HG03565 (cell line): Measurements from ENCODE around the gene IGF2.

Experiments used
- ATAC-seq: cut with Tn5 transposase; IDR thresholded peaks from one replicate; pipeline ENCODE4 v1.9.1; 2021; ENCODE audit warnings: mild to moderate bottlenecking, moderate library complexity; ENCODE audit not compliant: unreplicated experiment

Gene IGF2

DNA sequence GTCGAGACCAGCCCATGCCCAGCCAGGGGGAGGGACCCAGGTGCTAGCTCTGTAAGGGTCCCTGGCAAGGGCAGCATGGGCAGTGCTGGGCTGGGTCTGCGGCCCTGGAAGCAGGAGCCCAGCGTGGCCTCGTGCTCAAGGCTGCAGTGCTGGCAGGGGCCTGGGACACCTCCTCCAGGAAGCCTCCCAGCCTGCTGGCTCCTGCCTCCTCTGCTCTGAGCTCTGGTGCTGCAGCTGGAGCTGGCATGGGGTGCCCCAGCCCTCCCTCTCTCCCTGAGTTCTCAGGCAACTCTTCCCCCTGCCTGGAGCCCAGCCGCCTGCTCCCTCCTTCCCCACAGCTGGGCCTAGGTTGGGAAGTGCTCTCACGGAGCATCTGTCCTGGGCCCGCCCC lies 15.0 kb upstream of the IGF2 start:
- no peak for ATAC-seq

DNA sequence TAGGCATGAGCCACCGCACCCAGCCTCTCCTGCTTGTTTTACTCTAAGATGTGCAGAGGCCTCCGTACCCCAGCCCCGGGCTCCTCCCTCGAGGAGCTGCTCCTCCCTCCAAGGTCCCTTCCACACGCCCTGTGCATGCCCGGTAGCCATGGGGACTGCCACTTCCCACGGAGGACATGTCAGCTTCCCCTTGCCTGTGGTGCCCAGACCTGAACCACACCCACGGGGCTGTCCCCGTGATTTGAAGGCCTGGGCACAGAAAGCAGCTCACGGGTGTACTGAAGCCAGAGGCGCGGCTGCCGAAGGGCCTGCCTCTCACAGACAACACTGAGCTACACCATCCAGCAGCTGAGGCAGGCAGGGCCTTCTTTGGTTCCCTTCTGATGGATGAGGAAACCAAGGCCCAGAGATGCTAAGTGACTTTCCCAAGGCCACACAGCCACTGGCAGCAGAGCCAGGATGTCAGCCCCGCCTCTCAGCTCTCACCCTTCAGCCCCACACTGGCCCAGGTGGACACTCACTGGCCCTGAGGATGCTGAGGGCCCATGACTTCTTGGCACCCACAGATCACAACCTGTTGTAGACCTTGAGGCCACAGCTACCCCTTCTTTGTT lies 14.5 kb upstream of the IGF2 start:
- ATAC-seq: no peak

DNA sequence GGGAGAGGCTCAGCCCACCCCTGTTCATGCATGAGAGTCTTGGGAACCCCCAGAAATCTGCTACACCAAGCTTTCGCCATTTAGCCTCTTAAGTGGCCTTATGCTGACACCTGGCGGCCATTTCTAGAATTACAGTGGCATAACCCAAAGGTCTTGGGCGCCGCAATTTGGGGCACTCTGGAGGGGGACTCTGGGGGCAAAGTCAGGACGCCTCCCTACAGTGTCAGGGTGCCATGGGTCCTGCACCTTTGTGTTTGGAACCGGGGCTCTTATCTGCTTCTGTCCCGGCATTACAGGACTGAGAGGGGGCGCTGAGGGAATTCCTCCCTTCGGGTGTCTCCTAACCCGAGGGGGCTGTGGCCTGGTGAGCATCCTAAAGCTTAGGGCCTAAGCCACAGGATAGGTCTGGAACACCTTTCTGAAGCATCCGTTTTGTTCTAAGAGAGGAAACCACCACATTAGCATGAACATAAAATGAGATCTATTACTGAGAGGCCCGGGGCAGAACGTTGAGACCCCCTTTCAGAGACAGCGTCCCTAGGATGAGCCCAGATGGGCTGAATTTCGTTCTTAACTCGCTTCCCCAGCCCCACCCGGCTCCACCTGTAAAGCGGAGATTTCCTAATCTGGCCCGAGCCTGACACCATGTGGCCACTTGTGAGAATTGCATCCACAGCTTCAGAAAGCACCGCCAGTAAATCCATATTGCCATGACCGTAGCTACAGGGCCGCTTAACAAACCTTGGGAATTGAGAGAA lies 12.5 kb upstream of the IGF2 start:
- no peak for ATAC-seq

DNA sequence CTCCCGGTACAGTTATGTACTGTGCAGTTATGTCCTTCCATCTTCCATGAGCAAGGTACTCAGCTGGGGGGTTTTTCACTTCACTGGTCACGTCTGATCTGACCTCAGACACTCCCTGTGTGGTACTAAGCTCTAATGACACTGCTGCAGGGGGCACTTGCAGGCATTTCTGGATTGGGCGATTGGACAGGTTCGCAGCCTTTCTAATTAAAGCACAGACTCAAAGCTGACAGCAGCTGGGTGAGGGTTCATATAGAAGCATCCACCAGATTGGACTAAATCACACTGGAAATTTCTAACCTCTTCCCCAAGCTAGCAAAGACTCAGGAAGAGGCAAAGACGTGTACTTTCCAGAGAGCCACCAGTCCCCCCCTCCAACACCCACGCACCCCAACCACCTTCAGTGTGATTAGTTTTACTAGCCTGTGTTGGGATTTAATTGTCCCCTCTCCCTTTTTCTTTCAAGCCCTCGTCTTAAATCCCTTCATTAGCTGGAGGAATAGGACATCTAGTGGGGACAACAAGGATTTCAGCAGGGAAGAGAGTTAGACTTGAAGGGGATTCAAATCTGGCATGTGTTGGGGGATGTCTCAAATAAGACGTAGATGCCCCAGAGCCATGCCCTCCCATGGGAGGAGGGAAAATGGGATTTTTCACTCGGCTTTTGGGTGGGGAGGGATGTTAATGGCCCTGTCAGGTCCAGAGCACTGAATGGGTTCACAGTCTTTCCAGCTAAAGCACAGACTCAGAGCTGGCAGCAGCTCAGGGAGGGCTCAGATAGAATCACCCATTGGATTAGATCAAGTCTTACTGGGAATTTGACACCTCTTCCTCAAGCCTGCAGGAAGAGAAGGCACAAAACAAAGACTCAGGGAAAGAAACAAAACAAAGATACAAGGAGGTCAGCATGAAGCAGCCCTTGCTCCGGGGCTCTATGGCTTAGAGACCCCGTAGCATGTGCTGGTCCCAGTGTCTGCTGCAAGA lies 11.0 kb upstream of the IGF2 start:
- ATAC-seq: no peak

DNA sequence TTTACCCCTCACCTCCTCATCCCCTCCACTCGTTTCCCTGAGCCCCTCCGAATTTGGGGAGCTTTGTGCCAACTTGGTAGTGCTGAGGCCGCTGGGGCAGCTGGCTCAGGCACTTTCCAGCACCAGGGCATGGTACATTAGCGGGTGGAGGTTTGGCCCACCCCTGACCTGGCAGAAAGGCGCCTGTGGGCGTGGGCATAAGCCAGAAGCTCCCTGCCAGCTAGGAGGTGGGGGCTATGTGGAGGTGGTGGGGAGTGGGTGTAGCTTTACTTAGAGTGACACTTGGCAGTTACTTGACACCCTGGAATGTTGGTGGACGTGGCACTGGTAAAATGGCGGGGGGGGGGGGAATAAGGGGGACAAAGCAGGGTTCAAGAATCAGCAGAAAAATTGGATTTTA lies 10.3 kb upstream of the IGF2 start:
- ATAC-seq: no peak

DNA sequence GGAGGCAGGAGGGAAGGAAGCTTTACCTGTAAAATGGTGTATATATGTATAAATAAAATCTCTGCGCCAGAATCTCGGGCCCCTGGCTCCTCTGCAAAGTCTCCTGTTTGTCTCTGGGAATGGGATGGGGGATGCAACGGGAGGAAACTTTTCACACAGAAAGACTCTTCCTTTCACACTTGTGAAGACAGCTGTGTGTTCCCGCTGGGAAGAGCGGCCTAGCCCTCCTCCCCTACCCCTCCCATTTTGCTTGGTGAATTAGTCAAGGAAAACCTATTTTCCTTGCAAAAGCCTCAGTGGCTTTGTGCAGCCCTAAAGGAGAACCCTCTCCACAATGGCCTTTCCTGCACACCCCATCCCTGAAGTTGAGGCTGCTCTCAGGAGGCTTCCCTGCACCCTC lies 9.4 kb upstream of the IGF2 start:
- no peak for ATAC-seq

DNA sequence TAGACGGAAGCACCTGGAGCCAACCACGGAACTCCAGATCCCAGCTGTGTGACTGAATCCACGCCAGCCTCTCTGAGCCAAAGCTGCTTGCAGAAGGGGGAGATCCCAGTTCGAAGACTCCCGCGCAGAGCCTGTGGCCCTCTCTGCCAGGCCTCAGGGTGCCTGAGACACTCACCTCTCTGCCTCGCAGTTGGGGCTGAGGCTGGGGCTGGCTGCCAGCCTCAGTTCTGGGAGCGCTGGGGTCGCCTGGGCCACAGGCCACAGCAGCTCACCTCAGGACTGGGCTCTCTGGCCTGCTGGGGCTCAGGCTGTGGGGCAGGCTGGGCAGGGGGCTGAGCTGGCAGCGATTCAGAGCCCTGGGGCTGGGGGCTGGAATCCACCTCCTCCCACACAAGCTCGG lies 8.2 kb upstream of the IGF2 start:
- no peak for ATAC-seq

DNA sequence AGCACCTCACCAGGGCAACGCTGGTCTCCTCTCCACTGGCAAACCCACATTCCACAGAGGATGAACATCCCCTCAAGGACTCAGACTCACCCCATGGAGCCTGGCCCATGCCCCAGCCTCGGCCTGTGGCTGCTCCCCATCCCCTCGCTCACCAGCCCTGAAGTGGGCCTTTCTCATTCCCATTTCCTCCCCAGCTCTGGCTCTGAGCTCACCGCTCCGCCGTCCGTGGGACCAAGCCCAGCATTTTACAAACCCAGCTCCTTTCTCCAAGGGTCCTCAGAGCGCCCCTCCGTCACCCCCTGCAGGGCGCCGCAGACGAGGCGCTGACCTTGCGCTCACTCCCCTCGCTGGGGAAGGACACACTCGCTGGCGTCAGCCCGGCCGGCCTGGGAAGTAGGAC lies 6.9 kb upstream of the IGF2 start:
- no peak for ATAC-seq

DNA sequence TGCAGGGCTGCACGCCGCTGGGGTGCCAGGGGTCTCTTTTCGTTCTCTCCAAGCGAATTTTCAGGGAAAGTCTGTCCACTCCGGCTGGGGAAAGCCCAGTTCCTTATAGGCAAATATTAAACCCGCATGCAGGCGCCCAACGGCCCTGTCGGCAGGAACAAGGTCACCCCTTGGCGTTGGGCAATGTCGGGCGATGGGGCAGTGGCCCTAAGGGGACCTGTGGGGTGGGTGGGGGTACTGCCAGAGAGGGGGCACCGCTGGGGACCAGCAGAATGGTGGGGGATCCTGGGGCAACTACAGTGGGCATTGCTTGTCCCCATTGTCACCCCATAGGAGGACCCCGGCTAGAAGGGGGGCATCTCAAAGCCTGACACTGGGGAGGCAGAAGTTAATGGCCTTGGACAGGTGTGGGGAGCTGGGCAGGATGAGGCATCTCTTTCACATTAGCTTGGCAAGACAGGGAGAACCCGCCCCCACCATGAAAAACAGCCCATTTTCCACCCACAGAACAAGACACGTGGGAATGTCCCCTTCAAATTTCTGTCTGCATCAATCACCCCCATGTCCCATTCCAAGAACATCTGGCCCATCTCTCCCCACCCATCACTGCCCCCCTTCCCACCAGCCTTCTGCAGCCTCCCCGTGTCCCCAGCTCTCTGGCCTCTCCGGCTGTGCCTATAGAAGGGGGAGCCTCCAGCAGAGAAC lies 5.5 kb upstream of the IGF2 start:
- ATAC-seq: no peak

DNA sequence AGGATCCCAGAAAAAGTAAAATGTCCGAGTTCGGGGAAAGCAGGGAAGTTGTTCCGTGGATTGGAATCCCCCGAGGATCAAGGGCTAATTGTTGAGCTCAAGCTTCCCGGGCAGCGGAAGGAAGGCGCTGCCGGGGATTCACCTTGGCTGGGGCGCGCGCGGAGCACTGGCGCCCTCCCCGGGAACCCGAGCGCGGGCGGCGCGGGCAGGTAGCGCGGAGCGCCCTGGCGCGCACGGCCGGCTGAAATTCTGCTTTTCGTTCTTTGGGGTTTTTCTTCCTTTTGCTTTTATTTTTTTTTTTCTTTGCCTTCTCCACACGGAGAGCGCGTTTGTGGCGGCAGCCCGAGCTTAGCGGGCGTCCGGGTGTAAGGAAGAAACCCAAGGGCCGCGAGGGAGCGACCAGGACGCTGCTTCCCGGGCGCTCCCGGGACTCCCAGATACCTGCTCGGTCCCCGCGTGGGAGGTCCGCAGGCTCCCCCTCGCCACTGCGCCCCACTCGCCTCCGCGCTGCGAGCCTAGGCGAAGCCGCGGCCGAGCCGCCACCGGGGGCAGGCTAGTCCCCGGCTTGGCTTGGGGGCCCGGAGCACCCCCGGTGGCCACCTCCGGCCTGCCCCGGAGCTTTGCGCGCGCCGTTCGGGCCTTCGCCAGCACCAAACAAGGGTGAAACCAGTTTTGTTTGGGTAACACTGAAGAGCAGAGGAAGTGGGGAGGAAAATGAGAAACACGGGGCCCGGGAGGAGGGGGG lies 4.8 kb upstream of the IGF2 start:
- ATAC-seq: no peak

DNA sequence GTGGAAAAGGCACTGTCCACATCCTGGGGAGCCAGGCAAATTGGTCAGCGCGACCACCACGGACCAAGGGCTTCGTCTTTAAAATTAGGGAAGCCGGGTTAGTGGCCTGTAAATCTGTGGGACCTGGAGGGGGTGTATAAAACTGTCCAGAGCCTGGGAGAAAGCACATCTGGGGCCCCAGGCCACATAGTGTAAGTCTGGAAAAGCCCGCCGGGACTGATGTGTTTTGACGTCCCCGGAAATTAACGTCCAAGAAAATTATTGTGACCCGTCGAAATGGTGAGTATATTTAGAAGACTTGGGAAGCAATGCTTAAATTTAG lies 4.2 kb upstream of the IGF2 start:
- no peak for ATAC-seq

DNA sequence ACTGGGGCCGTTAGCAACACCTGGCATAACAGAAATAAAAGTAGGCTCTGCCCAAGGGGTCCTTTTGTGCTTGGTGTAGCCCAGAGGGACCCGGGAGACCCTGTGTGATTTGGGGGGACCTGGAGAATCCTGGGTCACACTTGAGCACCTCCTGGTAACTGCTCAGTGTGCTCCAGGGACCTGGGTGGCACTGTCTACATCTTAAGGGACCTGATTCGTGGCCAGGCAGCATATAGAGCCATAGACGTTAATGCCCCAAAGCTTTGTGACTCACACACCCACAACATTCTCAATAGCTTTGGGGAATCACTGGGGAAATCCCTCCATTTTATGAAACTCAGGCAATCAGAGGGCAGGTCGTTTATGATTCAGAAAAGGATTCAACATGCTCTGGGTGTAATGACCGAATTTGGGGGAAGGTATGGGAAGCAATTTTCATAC lies 3.6 kb upstream of the IGF2 start:
- ATAC-seq: no peak

DNA sequence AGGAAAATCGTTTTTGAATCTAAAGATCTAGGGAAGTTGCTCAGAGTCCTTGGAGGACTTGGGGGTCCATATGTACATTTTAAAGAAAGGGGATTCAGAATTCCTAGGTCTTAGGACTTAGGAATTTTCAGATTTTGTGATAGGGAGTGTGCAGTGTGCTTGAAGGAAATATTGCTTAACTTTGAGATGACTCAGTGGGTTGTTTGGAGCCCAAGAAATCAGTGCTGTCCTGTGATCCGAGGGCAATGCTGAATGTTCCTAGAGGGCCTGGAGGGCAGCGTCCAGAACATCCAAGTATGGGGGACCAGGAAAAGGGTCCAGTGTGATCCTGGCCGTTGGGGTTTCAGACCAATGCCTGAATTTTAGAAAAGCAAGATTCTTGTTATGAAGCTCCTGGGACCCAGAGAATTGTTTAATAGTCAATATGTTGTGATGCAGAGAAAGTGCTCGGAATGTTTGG lies 3.1 kb upstream of the IGF2 start:
- ATAC-seq: no peak

DNA sequence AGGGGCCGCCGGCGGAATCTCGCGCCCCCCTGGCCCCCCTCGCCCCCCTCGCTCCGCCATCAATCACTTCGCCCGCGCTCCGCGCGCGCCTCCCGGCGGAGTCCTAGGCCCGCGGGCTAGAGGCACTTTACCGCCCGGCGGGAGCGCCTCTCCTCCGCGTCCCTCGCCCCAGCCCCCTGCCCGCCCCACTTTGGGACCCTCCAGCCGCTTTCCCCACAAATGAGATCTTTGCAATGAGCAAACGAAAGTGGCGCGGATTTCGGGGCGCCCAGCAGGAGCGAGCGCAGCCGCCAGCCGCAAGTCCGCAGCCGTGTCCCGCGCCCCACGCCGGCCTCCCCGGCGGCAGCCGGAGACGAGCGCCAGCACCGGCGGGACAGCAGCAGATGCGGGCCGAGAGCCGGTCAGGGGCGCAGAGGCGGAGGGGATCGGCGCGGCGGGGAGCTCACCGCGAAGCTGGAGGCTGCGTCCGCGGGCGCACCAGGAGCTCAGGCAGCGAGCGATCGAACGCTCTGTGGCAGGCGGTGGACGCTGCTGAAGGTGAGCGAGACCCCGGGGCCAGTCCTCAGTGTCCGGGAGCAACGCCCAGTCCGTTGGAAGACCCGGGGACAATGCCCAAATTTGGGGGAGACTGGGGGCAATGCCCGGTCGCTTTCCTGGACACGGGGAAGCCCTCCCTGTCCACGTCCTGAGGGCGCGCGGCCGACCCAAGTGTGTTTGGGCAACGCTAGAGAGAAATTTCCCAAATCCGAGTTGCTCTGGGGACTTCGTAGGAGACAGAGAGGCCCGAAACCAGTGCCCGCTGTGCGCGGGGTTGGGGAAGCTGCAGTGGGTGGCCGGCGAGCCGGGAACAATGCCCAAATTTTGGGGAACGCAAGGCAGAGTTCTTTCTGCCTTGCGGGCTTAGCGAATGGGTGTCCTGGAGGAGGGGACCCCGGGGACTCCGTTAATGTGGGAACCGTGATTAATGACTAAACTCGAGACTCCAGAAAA lies 1.5 kb upstream of the IGF2 start:
- no peak for ATAC-seq

DNA sequence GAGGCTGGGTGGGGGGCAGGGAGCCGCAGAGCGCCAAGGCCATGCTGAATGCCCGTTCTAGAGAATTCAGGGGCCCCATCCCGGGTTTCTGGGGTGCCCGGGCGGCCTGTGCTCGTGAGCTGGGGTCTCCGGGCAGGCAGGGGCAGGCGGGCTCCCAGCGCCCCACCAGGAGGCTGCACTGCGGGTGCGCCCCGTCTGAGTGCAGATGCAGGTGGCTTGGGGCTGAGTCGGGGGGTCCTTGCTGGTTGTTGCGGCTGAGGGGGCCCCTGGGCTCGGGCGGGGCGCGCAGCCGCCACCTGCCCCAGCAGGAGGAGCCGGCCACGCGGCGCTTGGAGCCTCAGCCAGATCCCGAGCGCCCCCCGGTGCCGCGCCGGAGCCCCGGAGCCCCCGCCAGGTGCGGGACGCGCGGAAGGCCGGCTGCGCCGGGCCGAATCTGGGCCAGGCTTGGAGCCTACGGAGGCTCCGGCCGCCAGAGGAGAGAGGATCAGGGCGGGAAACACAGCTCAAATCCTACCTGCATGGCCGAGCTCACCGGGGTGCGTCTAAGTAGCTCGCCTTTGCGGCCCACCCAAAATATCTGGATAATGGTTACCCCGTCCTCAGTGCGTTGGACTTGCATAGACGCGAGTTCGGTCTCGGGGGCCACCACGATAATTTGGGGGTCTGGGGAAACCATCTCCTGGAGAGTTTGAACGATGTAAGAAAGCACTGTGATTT lies 590 bp upstream of the IGF2 start:
- no peak for ATAC-seq

DNA sequence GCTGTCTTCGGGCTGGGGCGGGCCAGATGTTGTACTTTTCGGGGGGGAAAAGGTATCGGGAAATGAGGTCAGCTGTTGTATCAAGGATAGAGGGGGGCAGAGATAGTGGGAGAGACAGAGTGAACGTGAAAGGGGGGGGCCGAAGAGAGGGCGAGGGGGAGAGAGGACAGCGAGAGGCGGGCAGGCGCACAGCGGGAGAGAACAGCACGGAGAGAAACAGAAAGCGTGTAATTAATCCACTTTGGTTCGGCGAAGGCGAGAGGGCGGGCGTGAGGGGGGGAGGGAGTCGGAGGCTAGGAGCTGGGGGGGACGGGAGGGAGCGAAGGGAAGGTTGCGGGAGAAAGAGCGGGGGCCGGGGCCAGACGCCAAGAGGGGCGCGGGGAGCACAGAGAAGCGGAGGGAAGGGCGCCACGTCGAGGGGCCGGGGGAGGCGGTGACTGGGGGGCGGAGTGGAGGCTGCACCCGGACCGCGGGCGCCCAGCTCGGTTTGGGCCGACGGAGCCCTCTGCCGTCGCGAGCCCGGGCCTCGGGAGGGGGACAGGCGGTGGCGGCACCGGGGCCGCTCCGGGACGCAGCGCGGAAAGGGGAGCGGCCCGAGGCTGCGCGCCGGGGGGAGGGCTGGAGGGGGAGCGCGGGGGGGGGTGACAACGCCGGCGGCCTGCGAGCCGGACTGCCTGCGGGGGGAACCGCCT lies 612 bp downstream of the IGF2 start:
- no peak for ATAC-seq

DNA sequence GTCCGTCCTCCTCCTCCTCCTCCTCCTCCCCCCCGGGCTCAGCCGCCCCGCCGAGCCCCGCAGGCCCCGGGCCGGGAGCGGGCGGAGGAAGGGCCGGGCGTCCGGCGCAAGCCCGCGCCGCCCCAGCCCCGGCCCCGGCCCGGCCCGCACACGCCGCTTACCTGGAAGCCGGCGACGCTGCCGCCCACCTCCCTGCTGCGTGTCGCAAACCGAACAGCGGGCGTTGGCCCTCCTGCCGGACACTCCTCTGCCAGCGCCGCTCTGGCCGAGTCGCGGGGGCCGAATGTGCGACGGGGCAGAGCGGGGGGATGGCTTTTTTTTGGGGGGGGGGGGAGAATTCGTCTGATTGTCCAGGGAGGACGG lies 1.1 kb downstream of the IGF2 start:
- ATAC-seq: no peak
